Gastroesophageal sphincter (tissue), 4 donors: Measurements from ENCODE around the gene LFNG. TPM values are rescaled to one million over a fixed set of nuclear protein-coding genes. Genes with fewer than 3 reads are reported as not detected.
"Not testable (repeated sequence)": the region's sequence is repeated elsewhere in the genome, so short reads cannot be mapped to it uniquely, and the experiment has no call there.

Source experiments
- ATAC-seq: fragments of 150-250 bp; one replicate; pipeline ENCODE4 v1.9.1; 2016; ENCODE audit warnings: mild to moderate bottlenecking, moderate library complexity
- H3K27ac ChIP-seq, 4 donors: fragments of 200-600 bp; sonication (generic) in 3 of 4; 1 replicate in 3 of 4; 2 replicates in 1 of 4; pipeline ENCODE4 v1.5.1; 2016 to 2019
- H3K27me3 ChIP-seq: fragments of 200-600 bp; sonication (generic); one replicate; pipeline ENCODE4 v1.5.1; 2019
- H3K36me3 ChIP-seq, 2 donors: fragments of 200-600 bp; sonication (generic); one replicate each; pipeline ENCODE4 v1.5.1; 2019; ENCODE audit warnings: control low read depth in 1 of 2
- H3K4me1 ChIP-seq, 3 donors: fragments of 200-600 bp; sonication (generic); 1 replicate in 2 of 3; 2 replicates in 1 of 3; pipeline ENCODE4 v1.5.1; 2016 to 2019; ENCODE audit warnings: control low read depth in 2 of 3
- H3K4me3 ChIP-seq, 2 donors: fragments of 200-600 bp; sonication (generic); one replicate each; pipeline ENCODE4 v1.5.1; 2019; ENCODE audit warnings: mild to moderate bottlenecking in 1 of 2, moderate library complexity in 1 of 2
- H3K9me3 ChIP-seq, 3 donors: fragments of 200-600 bp; sonication (generic); one replicate each; pipeline ENCODE4 v1.5.1; 2017 to 2019; ENCODE audit warnings: control low read depth in 2 of 3
- EP300 ChIP-seq: sonication (generic); formaldehyde crosslinking; IDR thresholded peaks from one replicate; pipeline ENCODE4 v1.6.1; 2017; ENCODE audit warnings: antibody characterized with exemption, mild to moderate bottlenecking
- POLR2A ChIP-seq, 2 donors: fragments of 450-650 bp; IDR thresholded peaks; one replicate each; pipeline ENCODE4 v1.6.1; 2017; ENCODE audit warnings: antibody characterized with exemption in 2 of 2, mild to moderate bottlenecking in 2 of 2, moderate library complexity in 1 of 2
- POLR2AphosphoS5 ChIP-seq: sonication (generic); formaldehyde crosslinking; IDR thresholded peaks from one replicate; pipeline ENCODE4 v1.6.1; 2017; ENCODE audit warnings: antibody characterized with exemption
- WGBS, 2 donors: methylation state at CpG; one replicate each; pipeline ENCODE4 v1.1.5; 2018; ENCODE audit warnings: low coverage in 1 of 2; 5-methylcytosine and 5-hydroxymethylcytosine counted together
- total RNA-seq, 4 donors: library from RNA; depleted of rRNA; stranded (reverse); fragments of >200 nt; gene quantifications; one replicate each; pipeline ENCODE4 v1.1.0, GENCODE V29; 2016
- TF ChIP-seq, protein P1 (sequence below), 4 experiments: fragments of 200-600 bp in 2 of 4; fragments of 450-650 bp in 2 of 4; sonication (generic) in 1 of 4; IDR thresholded peaks; one replicate each; pipeline ENCODE4 v1.5.1; 2017 to 2019; ENCODE audit warnings: antibody characterized with exemption in 4 of 4, mild to moderate bottlenecking in 2 of 4, moderate library complexity in 2 of 4

The LFNG gene
- total RNA-seq, 4 donors from 2014 or later: 4.4 to 9.8 (median 8.4) TPM

DNA sequence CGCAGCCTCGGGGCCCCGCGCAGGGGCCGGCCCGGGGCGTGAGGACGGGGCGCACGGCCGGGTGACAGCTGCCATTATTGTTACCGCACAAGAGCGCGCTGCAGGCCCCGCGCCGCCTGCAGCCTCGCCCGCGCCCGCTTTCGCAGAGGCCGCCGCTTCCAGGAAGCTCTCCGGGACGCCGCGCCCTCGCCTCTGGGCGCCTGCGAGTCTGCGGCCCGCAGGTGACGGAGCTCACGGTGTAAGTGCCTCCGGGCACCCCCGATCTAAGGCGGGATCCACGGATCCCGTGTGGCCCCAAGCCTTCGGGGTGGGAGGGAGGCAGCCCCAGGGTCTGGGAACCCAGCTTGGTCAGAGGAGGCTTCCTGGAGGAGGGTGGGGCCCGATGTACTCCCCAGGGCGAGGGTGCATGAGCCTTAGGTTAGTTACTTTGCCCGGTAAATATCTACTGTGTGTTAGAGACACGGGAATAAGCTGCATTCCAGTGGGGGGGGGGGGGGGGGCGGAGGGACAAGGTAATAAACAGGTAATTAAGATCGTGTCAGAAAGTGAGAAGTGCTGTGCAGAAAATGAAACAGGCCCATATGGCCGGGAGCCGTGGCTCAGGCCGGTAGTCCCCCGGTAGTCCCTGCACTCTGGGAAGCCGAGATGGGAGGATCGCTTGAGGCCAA is 39.8 kb downstream of the LFNG start:
- H3K9me3 ChIP-seq: no peaks in the 10 kb centered on the region
- no peak for ATAC-seq
- no peaks in the 10 kb centered on the region for H3K27me3 ChIP-seq
- H3K27ac ChIP-seq: peak overlapping the region in 3 of 4 donors; percentile 70 to 80 (median 72)
- peaks cover 0 to 48% (median 16%) of the 10 kb centered on the region in 3 donors for H3K4me1 ChIP-seq
- peak overlapping the region; percentile 70 to 99 for H3K4me3 ChIP-seq
- no peaks in the 10 kb centered on the region for H3K36me3 ChIP-seq
- no peak for TF ChIP-seq EP300
- TF ChIP-seq POLR2A (IDR thresholded peaks at IDR 0.05): no peak
- no peak for TF ChIP-seq POLR2AphosphoS5
- TF ChIP-seq, protein P1, sequence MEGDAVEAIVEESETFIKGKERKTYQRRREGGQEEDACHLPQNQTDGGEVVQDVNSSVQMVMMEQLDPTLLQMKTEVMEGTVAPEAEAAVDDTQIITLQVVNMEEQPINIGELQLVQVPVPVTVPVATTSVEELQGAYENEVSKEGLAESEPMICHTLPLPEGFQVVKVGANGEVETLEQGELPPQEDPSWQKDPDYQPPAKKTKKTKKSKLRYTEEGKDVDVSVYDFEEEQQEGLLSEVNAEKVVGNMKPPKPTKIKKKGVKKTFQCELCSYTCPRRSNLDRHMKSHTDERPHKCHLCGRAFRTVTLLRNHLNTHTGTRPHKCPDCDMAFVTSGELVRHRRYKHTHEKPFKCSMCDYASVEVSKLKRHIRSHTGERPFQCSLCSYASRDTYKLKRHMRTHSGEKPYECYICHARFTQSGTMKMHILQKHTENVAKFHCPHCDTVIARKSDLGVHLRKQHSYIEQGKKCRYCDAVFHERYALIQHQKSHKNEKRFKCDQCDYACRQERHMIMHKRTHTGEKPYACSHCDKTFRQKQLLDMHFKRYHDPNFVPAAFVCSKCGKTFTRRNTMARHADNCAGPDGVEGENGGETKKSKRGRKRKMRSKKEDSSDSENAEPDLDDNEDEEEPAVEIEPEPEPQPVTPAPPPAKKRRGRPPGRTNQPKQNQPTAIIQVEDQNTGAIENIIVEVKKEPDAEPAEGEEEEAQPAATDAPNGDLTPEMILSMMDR (IDR thresholded peaks at IDR 0.05): no peak
- WGBS, 2 donors: 15 to 20% methylated on average over 1 to 4 of the region's 53 CpGs

DNA sequence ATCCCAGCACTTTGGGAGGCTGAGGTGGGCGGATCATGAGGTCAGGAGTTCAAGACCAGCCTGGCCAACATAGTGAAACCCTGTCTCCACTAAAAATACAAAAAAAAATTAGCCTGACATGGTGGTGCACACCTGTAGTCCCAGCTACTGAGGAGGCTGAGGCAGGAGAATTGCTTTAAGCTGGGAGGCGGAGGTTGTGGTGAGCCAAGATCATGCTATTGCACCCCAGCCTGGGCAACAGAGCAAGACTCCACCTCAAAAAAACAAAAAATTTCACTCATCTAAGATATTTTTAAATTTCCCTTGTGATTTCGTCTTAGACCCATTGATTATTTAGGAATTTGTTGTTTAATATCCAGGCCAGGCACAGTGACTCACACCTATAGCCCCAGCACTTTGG is 44.4 kb downstream of the LFNG start:
- H3K27ac ChIP-seq, ATAC-seq, H3K36me3 ChIP-seq, H3K9me3 ChIP-seq, H3K4me3 ChIP-seq, H3K27me3 ChIP-seq: not testable (repeated sequence)
- peaks cover 0 to 38% (median 11%) of the 10 kb centered on the region in 3 donors for H3K4me1 ChIP-seq
- 89 to 93% methylated on average over 2 to 3 of the region's 3 CpGs for WGBS, 2 donors

DNA sequence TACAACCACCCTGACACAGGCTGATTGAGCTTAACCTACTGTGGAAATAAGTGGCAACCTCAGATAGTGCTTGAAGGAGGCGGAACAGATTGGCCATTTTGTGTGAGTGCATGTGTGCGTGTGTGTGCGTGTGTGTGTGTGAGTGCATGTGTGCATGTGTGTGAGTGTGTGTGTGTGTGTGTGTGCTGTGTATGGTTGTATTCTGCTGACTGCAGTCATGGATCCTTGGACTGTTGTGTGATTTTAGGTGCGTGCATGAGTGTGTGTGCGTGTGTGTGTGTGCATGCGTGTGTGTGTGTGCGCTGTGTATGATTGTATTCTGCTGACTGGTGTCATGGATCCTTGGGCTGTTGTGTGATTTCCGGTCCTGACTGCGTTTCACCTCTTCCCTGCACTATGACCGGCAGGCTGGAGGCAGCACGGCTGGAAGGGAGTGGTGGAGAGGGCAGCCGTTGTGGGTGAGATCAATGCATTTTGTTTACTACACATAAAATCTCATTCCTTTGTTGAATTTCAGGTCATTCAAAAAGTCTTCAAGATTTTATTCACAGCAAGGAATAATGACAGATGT is 45.5 kb downstream of the LFNG start:
- H3K4me1 ChIP-seq: peaks cover 0 to 30% (median 7%) of the 10 kb centered on the region in 3 donors
- TF ChIP-seq EP300 (no peak), POLR2A (IDR thresholded peaks at IDR 0.05) (no peak), POLR2AphosphoS5 (no peak)
- TF ChIP-seq, protein P1 (IDR thresholded peaks at IDR 0.05): no peak

DNA sequence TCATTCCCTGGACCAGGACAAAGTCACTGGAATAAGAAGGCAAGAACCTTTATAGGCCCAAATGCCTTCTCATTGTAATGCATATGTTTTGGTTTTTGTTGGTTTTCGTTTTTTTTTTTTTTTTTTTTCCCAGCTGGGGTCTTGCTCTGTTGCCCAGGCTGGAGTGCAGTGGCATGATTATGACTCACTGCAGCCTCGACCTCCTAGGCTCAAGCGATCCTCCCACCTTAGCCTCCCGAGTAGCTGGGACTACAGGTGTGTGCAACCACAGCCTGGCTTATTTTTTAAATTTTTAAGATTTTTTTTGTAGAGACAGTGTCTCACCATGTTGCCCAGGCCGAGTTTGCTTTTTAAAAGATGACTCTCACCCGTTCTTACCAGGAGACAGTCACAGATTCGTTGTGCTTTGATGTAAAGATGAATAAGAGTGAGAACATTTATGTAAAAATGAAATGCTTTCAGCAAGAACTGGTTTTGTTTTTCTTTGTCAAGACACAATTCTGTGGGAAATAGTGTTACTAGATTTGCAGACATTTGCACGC is 46.8 kb downstream of the LFNG start:
- Histone ChIP-seq H3K9me3 (no peaks in the 10 kb centered on the region), H3K4me3 (no peak overlapping the region), H3K4me1 (peaks cover 0 to 19% (median 4%) of the 10 kb centered on the region in 3 donors), H3K27ac (no peak overlapping the region), H3K27me3 (no peaks in the 10 kb centered on the region), H3K36me3 (peaks cover 0 to 4% of the 10 kb centered on the region in 2 donors)
- no peak for ATAC-seq
- no peak for TF ChIP-seq POLR2A (IDR thresholded peaks at IDR 0.05)
- no peak for TF ChIP-seq POLR2AphosphoS5
- TF ChIP-seq, protein P1 (IDR thresholded peaks at IDR 0.05): no peak
- no peak for TF ChIP-seq EP300
- WGBS, 2 donors: 66 to 70% methylated on average over 6 to 8 of the region's 8 CpGs

More for the DNA sequence above, 45.5 kb downstream of the LFNG start:
- Histone ChIP-seq H3K27ac (no peak overlapping the region), H3K36me3 (peaks cover 0 to 3% of the 10 kb centered on the region in 2 donors), H3K9me3 (no peaks in the 10 kb centered on the region), H3K4me3 (no peak overlapping the region), H3K27me3 (no peaks in the 10 kb centered on the region)
- no peak for ATAC-seq
- WGBS, 2 donors: 80 to 85% methylated on average over 2 to 11 of the region's 12 CpGs

DNA sequence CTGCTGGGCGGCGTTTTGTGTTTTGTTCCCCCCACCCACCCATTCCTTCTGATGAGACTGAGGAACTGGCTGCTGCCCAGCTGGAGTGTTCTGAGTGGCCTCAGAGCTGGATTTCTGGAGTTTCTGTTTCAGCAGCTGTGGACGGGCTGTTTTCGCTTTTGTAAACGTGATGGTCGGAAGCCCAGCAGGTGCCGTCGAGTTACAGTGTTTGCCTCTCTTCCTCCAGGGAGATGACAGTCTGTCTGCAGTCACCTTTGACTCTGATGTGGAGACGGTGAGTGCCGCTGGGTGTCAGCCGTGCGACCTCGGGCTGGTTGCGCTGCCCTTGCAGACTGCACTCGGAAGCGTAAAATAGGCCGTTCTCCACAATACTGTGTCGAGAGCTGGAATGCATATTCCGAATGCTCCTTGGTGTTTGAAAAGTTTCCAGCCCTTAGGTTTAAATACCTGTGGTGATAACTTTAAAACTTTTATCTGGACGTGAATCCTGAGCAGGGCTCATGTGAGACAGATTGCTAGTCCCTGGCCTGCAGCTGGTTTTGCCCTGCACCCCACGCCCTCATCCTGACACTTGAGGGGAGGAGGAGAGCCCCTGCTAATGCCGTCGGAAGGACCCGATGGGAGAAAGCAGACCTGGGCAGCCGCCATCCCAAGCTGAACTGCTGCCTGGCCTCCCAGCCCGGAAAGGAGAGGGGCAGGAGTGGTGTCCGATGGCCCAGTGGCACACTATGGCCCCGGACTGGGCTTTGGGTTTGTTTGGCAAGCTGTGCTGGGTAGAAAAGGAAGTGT is 47.5 kb downstream of the LFNG start:
- TF ChIP-seq POLR2AphosphoS5 (no peak), POLR2A (IDR thresholded peaks at IDR 0.05) (no peak), EP300 (no peak)
- TF ChIP-seq, protein P1 (IDR thresholded peaks at IDR 0.05): no peak
- ATAC-seq: no peak
- Histone ChIP-seq H3K4me1 (peaks cover 0 to 19% (median 4%) of the 10 kb centered on the region in 3 donors), H3K27me3 (no peaks in the 10 kb centered on the region), H3K4me3 (peak overlapping the region in 1 of 2 donors; percentile 22), H3K27ac (peak overlapping the region in 1 of 4 donors; percentile 20), H3K9me3 (no peaks in the 10 kb centered on the region), H3K36me3 (peaks cover 0 to 11% of the 10 kb centered on the region in 2 donors)
- 44 to 52% methylated on average over 8 to 14 of the region's 28 CpGs for WGBS, 2 donors
